HCT116 (cell line): Measurements from ENCODE around the gene THRAP3. TPM values are rescaled to one million over a fixed set of nuclear protein-coding genes. Genes with fewer than 3 reads are reported as not detected.
A peak's percentile ranks its signal among the peaks of the same experiment; 100 is the strongest.

Experiments
- ATAC-seq: fragments of 200-7000 bp; cut with Tn5 transposase; 2 replicates; pipeline ENCODE4 v1.9.1; 2020; ENCODE audit warnings: mild to moderate bottlenecking, moderate library complexity
- BruUV-seq: library from RNA; stranded (reverse); fragments of 400-500 nt; replicated peaks from 2 replicates; lab custom pipeline; 2021; lab: Mats Ljungman, UMichigan
- CTCF ChIA-PET: fragments of 300-600 bp; sonication (Branson Sonifier 250); formaldehyde crosslinking; loops from one replicate; lab custom pipeline; 2021; ENCODE audit warnings: antibody characterized with exemption; lab: Charles Lee
- POLR2A ChIA-PET: fragments of 300-600, 350-600 bp; sonication (Branson Sonifier 250); formaldehyde crosslinking; loops from one replicate; lab custom pipeline; 2021; ENCODE audit warnings: antibody characterized with exemption; lab: Charles Lee
- RAD21 ChIA-PET, 2 experiments: fragments of 300-600 bp; sonication (Branson Sonifier 250); formaldehyde crosslinking; loops; one replicate each; lab custom pipeline; 2023; ENCODE audit warnings: low total read pairs in 2 of 2; ENCODE audit not compliant: uncharacterized antibody in 2 of 2, unreplicated experiment in 2 of 2, low non-redundant PET in 1 of 2; lab: Charles Lee
- DNase-seq: peaks from one replicate; pipeline ENCODE4 v3.0.0-alpha.2; 2010; ENCODE audit warnings: low read depth, low spot score
- H2AFZ ChIP-seq: fragments of 200-600 bp; shearing (Covaris generic), sonication (generic); 2 replicates; pipeline ENCODE4 v1.6.1; 2017; ENCODE audit warnings: low read depth, mixed run types, mixed read lengths, antibody characterized with exemption, low read length; ENCODE audit not compliant: poor library complexity, severe bottlenecking
- H3K27ac ChIP-seq: 2 replicates; pipeline ENCODE4 v1.5.1; 2012; ENCODE audit warnings: low read depth, low read length
- H3K27me3 ChIP-seq: fragments of 200-600 bp; sonication (generic); 2 replicates; pipeline ENCODE4 v1.6.1; 2016; ENCODE audit warnings: mixed run types, low read length, mixed read lengths; ENCODE audit not compliant: insufficient read depth
- H3K36me3 ChIP-seq, 2 experiments: fragments of 200-500 bp in 1 of 2; fragments of 200-600 bp in 1 of 2; sonication (Bioruptor generic) in 1 of 2; sonication (generic) in 1 of 2; 2 replicates each; pipeline versions ENCODE4 v1.5.1 to v1.6.1; 2014 to 2016; ENCODE audit warnings: low read length in 2 of 2, inconsistent platforms in 1 of 2, mixed read lengths in 1 of 2, mixed run types in 1 of 2; ENCODE audit not compliant: insufficient read depth in 2 of 2, control insufficient read depth in 1 of 2
- H3K4me1 ChIP-seq, 2 experiments: fragments of 200-600 bp in 1 of 2; sonication (generic) in 1 of 2; 2 replicates each; pipeline versions ENCODE4 v1.5.1 to v1.6.1; 2012 to 2017; ENCODE audit warnings: low read length in 2 of 2, inconsistent platforms in 1 of 2, mild to moderate bottlenecking in 1 of 2, mixed read lengths in 1 of 2, mixed run types in 1 of 2, moderate library complexity in 1 of 2; ENCODE audit not compliant: insufficient read depth in 2 of 2, control insufficient read depth in 1 of 2
- H3K4me2 ChIP-seq: fragments of 200-600 bp; sonication (generic); 2 replicates; pipeline ENCODE4 v1.6.1; 2017; ENCODE audit warnings: mixed run types, low read length, mixed read lengths
- H3K4me3 ChIP-seq, 2 experiments: fragments of 200-600 bp in 1 of 2; sonication (generic) in 1 of 2; replicated peaks in 1 of 2; 2 replicates each; pipeline ENCODE4 v1.5.1; 2011 to 2016; ENCODE audit warnings: low read length in 2 of 2, control low read depth in 1 of 2, low read depth in 1 of 2, mild to moderate bottlenecking in 1 of 2, mixed read lengths in 1 of 2, mixed run types in 1 of 2
- H3K79me2 ChIP-seq: fragments of 200-600 bp; sonication (generic); 2 replicates; pipeline ENCODE4 v1.6.1; 2017; ENCODE audit warnings: mild to moderate bottlenecking, mixed run types, low read length, moderate library complexity, mixed read lengths; ENCODE audit not compliant: insufficient read depth
- H3K9ac ChIP-seq: fragments of 200-600 bp; sonication (generic); 2 replicates; pipeline ENCODE4 v1.6.1; 2016; ENCODE audit warnings: low read length, mixed read lengths
- H3K9me2 ChIP-seq: fragments of 200-600 bp; sonication (generic), shearing (Covaris generic); 2 replicates; pipeline ENCODE4 v1.6.1; 2017; ENCODE audit warnings: mixed run types, mild to moderate bottlenecking, moderate library complexity; ENCODE audit not compliant: insufficient read depth
- H3K9me3 ChIP-seq, 2 experiments: fragments of 200-500 bp in 1 of 2; fragments of 200-600 bp in 1 of 2; sonication (Bioruptor generic) in 1 of 2; sonication (generic) in 1 of 2; 2 replicates each; pipeline ENCODE4 v1.6.1; 2014 to 2017; ENCODE audit warnings: low read length in 2 of 2, mixed read lengths in 2 of 2, inconsistent platforms in 1 of 2, low read depth in 1 of 2, mild to moderate bottlenecking in 1 of 2, mixed run types in 1 of 2, moderate library complexity in 1 of 2; ENCODE audit not compliant: control insufficient read depth in 1 of 2, insufficient read depth in 1 of 2
- H4K20me1 ChIP-seq: fragments of 200-600 bp; sonication (generic), shearing (Covaris generic); 2 replicates; pipeline ENCODE4 v1.6.1; 2017; ENCODE audit warnings: mixed run types, mild to moderate bottlenecking, moderate library complexity; ENCODE audit not compliant: insufficient read depth
- CBX3 ChIP-seq: IDR thresholded peaks from 2 replicates; pipeline ENCODE4 v1.6.1; 2012; ENCODE audit warnings: low read depth
- CEBPB ChIP-seq: IDR thresholded peaks from 2 replicates; pipeline ENCODE4 v1.6.1; 2012; ENCODE audit warnings: low read depth
- CTCF ChIP-seq, 3 experiments: fragments of 200-600 bp in 1 of 3; sonication (generic) in 1 of 3; IDR thresholded peaks in 2 of 3; conservative IDR thresholded peaks in 1 of 3; 2 replicates each; pipeline ENCODE4 v1.5.1; 2012 to 2017; ENCODE audit warnings: low read depth in 2 of 3, low read length in 2 of 3, antibody characterized with exemption in 1 of 3, borderline replicate concordance in 1 of 3, control low read depth in 1 of 3, mild to moderate bottlenecking in 1 of 3, mixed read lengths in 1 of 3, mixed run types in 1 of 3, moderate library complexity in 1 of 3; ENCODE audit not compliant: insufficient read depth in 1 of 3
- FOSL1 ChIP-seq: IDR thresholded peaks from 2 replicates; pipeline ENCODE4 v1.6.1; 2012; ENCODE audit warnings: low read depth
- JUND ChIP-seq: IDR thresholded peaks from 2 replicates; pipeline ENCODE4 v1.6.1; 2012
- POLR2A ChIP-seq: IDR thresholded peaks from 2 replicates; pipeline ENCODE4 v1.7.0; 2011; ENCODE audit warnings: borderline replicate concordance; ENCODE audit not compliant: insufficient read depth, insufficient read length; ENCODE audit errors: extremely low read depth
- REST ChIP-seq: IDR thresholded peaks from 2 replicates; pipeline ENCODE4 v1.6.1; 2012; ENCODE audit warnings: low read depth
- SIN3A ChIP-seq: IDR thresholded peaks from 2 replicates; pipeline ENCODE4 v1.6.1; 2012; ENCODE audit warnings: low read depth
- SP1 ChIP-seq: IDR thresholded peaks from 2 replicates; pipeline ENCODE4 v1.6.1; 2012; ENCODE audit warnings: low read depth
- TCF7L2 ChIP-seq: IDR thresholded peaks from 2 replicates; pipeline ENCODE4 v1.7.0; 2011; ENCODE audit warnings: borderline replicate concordance, inconsistent platforms; ENCODE audit not compliant: insufficient read depth, insufficient read length; ENCODE audit errors: extremely low read depth
- ZBTB33 ChIP-seq: IDR thresholded peaks from 2 replicates; pipeline ENCODE4 v1.6.1; 2011; ENCODE audit warnings: mild to moderate bottlenecking, low read length, moderate library complexity; ENCODE audit not compliant: insufficient replicate concordance; ENCODE audit errors: extremely low read depth
- ZNF274 ChIP-seq: fragments of 200-500 bp; sonication (Bioruptor generic); IDR thresholded peaks from 2 replicates; pipeline ENCODE4 v1.6.1; 2014; ENCODE audit warnings: mild to moderate bottlenecking, low read depth, low read length, inconsistent platforms
- intact Hi-C: fragments of 100-400 bp; cut with micrococcal nuclease; formaldehyde crosslinking; loops from 2 replicates; pipeline ENCODE4 v1.10.0; 2022
- total RNA-seq: library from RNA; stranded (reverse); gene quantifications from one replicate; pipeline ENCODE4 v1.2.1, GENCODE V29; 2021; ENCODE audit not compliant: unreplicated experiment

THRAP3 gene
- total RNA-seq, 1 experiment from 2014 or later, result 144 TPM

- TF ChIP-seq CTCF (IDR thresholded peaks at IDR 0.05 in 2 of 3, conservative IDR thresholded peaks at IDR 0.05 in 1 of 3; ENCODE audit: borderline replicate concordance in 1 of 3, insufficient read depth in 1 of 3, low read depth in 2 of 3, low read length in 2 of 3) (no peak), REST (no peak), ZNF274 (no peak), POLR2A (peak; percentile 65), SIN3A (peak; percentile 81), JUND (no peak), SP1 (peak; percentile 94)
These were observed at the start of gene THRAP3 (continued) for GRCh38 chr1:36223996-36224536.

GRCh38 chr1:36174713-36175112 lies 49.5 kb upstream of the THRAP3 start:
- CTCF ChIA-PET, result no interaction called here
- BruUV-seq, result no TSS peak
- H3K27ac ChIP-seq, result no peak overlapping the region
- no peak overlapping the region for H3K4me3 ChIP-seq
- POLR2A ChIA-PET, result interaction anchor here (0.5 kb wide), 1 partner anchor 150 kb away, joined by 6 read pairs; no protein-coding TSS in a partner anchor
- H3K9me3 ChIP-seq, result no peaks in the 10 kb centered on the region
- ATAC-seq, result no peak
- peaks cover 8% of the 10 kb centered on the region; the same call in 1 of the 2 replicates for H3K79me2 ChIP-seq
- DNase-seq, result no peak
- peaks cover 2 to 26% of the 10 kb centered on the region in 2 experiments; a peak in 3 of 4 replicates for H3K4me1 ChIP-seq
- RAD21 ChIA-PET, result interaction anchor here in 1 of 2 experiments (0.6 kb wide), 1 partner anchor 13 kb away, joined by 3 read pairs; no protein-coding TSS in a partner anchor
- H3K27me3 ChIP-seq, result no peaks in the 10 kb centered on the region
- H3K36me3 ChIP-seq, result peaks cover 42 to 60% of the 10 kb centered on the region in 2 experiments
- H2AFZ ChIP-seq, result no peak overlapping the region
- no peak overlapping the region for H3K4me2 ChIP-seq
- no peak overlapping the region for H3K9ac ChIP-seq
- H4K20me1 ChIP-seq, result no peaks in the 10 kb centered on the region
- H3K9me2 ChIP-seq, result no peaks in the 10 kb centered on the region
- intact Hi-C loops, result no loop called here
- TF ChIP-seq SP1 (no peak), TCF7L2 (no peak), REST (no peak), POLR2A (no peak), CEBPB (no peak), FOSL1 (no peak), CBX3 (no peak), ZBTB33 (no peak)
